ENCODE measurements around the gene SLC25A43. TPM values are rescaled to one million over a fixed set of nuclear protein-coding genes. Genes with fewer than 3 reads are reported as not detected.

Gene SLC25A43
- total RNA-seq, 1 donor: 22.0 TPM

GRCh38 chrX:119442286-119442685, 43.1 kb downstream of the SLC25A43 start:
- no peak overlapping the region for H3K4me3 ChIP-seq (ENCODE audit: low read depth, low read length)
- no peak for DNase-seq (ENCODE audit: low read depth)
- TF ChIP-seq, protein P1, sequence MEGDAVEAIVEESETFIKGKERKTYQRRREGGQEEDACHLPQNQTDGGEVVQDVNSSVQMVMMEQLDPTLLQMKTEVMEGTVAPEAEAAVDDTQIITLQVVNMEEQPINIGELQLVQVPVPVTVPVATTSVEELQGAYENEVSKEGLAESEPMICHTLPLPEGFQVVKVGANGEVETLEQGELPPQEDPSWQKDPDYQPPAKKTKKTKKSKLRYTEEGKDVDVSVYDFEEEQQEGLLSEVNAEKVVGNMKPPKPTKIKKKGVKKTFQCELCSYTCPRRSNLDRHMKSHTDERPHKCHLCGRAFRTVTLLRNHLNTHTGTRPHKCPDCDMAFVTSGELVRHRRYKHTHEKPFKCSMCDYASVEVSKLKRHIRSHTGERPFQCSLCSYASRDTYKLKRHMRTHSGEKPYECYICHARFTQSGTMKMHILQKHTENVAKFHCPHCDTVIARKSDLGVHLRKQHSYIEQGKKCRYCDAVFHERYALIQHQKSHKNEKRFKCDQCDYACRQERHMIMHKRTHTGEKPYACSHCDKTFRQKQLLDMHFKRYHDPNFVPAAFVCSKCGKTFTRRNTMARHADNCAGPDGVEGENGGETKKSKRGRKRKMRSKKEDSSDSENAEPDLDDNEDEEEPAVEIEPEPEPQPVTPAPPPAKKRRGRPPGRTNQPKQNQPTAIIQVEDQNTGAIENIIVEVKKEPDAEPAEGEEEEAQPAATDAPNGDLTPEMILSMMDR (IDR thresholded peaks at IDR 0.05; ENCODE audit: insufficient read depth, low read depth, low read length): no peak

GRCh38 chrX:119453202-119453601, 54.1 kb downstream of the SLC25A43 start:
- DNase-seq (ENCODE audit: low read depth): no peak
- TF ChIP-seq, protein P1 (IDR thresholded peaks at IDR 0.05; ENCODE audit: insufficient read depth, low read depth, low read length): no peak
- no peak overlapping the region for H3K4me3 ChIP-seq (ENCODE audit: low read depth, low read length)

- TF ChIP-seq, protein P1 (IDR thresholded peaks at IDR 0.05; ENCODE audit: insufficient read depth, low read depth, low read length): no peak
- peak; percentile 47 for DNase-seq (ENCODE audit: low read depth)
- H3K4me3 ChIP-seq (ENCODE audit: low read depth, low read length): no peak overlapping the region
These were observed 56.1 kb downstream of the SLC25A43 start for GRCh38 chrX:119455264-119455663.

DNA sequence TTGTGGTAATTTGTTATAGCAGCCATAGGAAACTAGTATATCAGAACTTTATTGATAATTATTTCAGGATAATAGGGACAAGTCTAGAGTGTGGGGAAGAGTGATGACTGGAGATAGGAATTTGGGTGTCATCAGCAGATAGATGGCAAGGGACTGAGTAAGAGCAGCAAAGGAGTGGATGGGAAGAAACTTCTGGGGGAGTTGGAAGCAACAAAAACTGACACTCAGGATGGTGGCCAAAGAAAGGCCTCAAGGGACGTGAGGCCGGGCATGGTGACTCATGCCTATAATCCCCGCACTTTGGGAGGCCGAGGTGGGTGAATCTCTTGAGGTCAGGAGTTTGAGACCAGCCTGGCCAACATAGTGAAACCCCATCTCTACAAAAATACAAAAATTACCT, 60.0 kb downstream of the SLC25A43 start:
- DNase-seq (ENCODE audit: low read depth): no peak
- TF ChIP-seq, protein P1 (IDR thresholded peaks at IDR 0.05; ENCODE audit: insufficient read depth, low read depth, low read length): no peak
- H3K4me3 ChIP-seq (ENCODE audit: low read depth, low read length): no peak overlapping the region

DNA sequence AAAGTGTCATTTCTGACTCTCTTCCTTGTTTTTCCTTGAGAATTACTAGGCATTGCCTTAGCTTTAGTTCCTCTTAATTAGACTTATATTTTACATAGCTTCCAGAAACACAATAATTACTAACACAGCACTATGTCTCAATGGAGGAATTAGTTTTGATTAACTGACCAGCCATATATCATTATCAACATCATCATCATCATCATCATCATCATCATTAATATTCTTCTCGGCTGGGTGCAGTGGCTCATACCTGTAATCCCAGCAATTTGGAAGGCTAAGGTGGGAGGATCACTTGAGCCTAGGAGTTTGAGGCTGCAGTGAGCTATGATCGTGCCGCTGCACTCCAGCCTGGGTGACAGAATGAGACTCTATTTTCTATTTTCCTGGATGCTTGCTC, 66.4 kb downstream of the SLC25A43 start:
- TF ChIP-seq, protein P1 (IDR thresholded peaks at IDR 0.05; ENCODE audit: insufficient read depth, low read depth, low read length): no peak
- H3K4me3 ChIP-seq (ENCODE audit: low read depth, low read length): no peak overlapping the region
- no peak for DNase-seq (ENCODE audit: low read depth)

- TF ChIP-seq, protein P1 (IDR thresholded peaks at IDR 0.05; ENCODE audit: insufficient read depth, low read depth, low read length): no peak
- no peak for DNase-seq (ENCODE audit: low read depth)
These were observed 67.8 kb downstream of the SLC25A43 start for GRCh38 chrX:119466970-119467369.

DNA sequence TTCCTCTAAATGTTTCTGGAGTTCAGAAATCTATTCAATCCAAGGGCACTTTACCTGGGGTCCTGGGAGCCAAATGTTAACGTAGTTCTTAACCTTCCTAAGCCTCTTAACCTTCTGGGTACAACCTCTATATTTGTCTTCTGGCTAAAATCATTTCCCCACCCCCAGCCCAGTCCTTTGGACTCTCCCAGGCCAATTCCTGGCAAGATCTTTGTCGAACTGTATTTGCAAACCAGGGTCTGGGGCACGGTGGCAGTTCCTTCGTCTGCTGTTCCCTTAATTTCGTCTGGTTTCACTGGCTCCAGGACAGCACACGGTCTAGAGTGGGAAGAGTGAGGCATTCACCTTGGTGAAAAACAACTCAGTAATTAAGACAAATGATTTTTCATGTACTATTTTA, 68.3 kb downstream of the SLC25A43 start:
- no peak for DNase-seq (ENCODE audit: low read depth)
- TF ChIP-seq, protein P1 (IDR thresholded peaks at IDR 0.05; ENCODE audit: insufficient read depth, low read depth, low read length): no peak

More at GRCh38 chrX:119466970-119467369, 67.8 kb downstream of the SLC25A43 start:
- H3K4me3 ChIP-seq (ENCODE audit: low read depth, low read length): no peak overlapping the region

More for the DNA sequence above, 68.3 kb downstream of the SLC25A43 start:
- H3K4me3 ChIP-seq (ENCODE audit: low read depth, low read length): no peak overlapping the region
